ENCODE results near the gene TNIP3.

Gene TNIP3

DNA sequence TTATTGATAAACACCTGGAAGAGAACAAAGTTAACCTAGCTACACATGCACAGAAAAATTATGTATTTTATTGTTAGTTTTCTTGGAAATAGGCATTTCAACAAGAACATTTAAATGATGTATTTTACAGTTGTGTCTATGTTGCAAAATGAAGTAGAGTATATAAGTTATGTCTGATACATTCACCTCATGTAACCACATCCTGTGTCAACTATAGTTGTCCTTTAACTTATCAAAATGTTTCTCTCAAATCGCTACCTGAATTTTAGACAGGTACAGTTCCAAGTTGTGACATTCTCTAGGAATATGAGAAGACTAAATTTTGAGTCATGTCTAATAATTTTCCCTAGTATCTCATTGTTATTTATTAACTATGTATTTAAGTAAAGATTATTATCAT lies 27.2 kb upstream of the TNIP3 start:
- H3K27ac ChIP-seq, result no peak overlapping the region
- no peak overlapping the region for H3K4me3 ChIP-seq (ENCODE audit: low read depth in 1 of 2, low read length in 1 of 2)
- no peaks in the 10 kb centered on the region for H3K4me1 ChIP-seq (ENCODE audit: control insufficient read depth in 1 of 2, insufficient read depth in 1 of 2, low read depth in 1 of 2, low read length in 1 of 2)

DNA sequence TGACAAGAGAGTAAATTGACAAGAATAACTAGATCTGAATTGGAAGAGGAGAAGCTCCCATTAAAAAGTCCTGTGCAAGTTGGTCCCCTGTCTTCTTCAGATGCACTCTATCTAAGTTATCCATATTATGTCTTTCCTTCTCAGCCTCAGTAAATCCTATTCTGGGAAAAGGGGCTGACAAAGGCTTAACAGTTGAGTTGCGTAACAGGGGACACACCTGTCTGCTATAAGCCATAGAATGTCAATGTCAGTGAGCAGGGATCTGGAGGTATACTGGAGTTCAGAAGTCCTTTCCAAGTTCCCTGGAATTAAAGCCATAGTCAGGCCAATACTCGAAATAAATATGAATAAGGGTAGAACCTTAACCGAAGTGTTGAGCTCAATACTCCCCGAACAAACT lies 26.3 kb upstream of the TNIP3 start:
- Histone ChIP-seq H3K27ac (no peak overlapping the region), H3K27me3 (no peaks in the 10 kb centered on the region), H3K4me3 (ENCODE audit: low read depth in 1 of 2, low read length in 1 of 2) (no peak overlapping the region), H3K36me3 (no peaks in the 10 kb centered on the region), H3K9me3 (no peaks in the 10 kb centered on the region), H3K4me1 (ENCODE audit: control insufficient read depth in 1 of 2, insufficient read depth in 1 of 2, low read depth in 1 of 2, low read length in 1 of 2) (no peaks in the 10 kb centered on the region)
- TF ChIP-seq, protein P1, sequence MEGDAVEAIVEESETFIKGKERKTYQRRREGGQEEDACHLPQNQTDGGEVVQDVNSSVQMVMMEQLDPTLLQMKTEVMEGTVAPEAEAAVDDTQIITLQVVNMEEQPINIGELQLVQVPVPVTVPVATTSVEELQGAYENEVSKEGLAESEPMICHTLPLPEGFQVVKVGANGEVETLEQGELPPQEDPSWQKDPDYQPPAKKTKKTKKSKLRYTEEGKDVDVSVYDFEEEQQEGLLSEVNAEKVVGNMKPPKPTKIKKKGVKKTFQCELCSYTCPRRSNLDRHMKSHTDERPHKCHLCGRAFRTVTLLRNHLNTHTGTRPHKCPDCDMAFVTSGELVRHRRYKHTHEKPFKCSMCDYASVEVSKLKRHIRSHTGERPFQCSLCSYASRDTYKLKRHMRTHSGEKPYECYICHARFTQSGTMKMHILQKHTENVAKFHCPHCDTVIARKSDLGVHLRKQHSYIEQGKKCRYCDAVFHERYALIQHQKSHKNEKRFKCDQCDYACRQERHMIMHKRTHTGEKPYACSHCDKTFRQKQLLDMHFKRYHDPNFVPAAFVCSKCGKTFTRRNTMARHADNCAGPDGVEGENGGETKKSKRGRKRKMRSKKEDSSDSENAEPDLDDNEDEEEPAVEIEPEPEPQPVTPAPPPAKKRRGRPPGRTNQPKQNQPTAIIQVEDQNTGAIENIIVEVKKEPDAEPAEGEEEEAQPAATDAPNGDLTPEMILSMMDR (IDR thresholded peaks at IDR 0.05), result no peak

More for the DNA sequence above, 27.2 kb upstream of the TNIP3 start:
- H3K9me3 ChIP-seq, result no peaks in the 10 kb centered on the region
- H3K36me3 ChIP-seq, result no peaks in the 10 kb centered on the region
- no peaks in the 10 kb centered on the region for H3K27me3 ChIP-seq
- TF ChIP-seq, protein P1 (IDR thresholded peaks at IDR 0.05), result no peak

DNA sequence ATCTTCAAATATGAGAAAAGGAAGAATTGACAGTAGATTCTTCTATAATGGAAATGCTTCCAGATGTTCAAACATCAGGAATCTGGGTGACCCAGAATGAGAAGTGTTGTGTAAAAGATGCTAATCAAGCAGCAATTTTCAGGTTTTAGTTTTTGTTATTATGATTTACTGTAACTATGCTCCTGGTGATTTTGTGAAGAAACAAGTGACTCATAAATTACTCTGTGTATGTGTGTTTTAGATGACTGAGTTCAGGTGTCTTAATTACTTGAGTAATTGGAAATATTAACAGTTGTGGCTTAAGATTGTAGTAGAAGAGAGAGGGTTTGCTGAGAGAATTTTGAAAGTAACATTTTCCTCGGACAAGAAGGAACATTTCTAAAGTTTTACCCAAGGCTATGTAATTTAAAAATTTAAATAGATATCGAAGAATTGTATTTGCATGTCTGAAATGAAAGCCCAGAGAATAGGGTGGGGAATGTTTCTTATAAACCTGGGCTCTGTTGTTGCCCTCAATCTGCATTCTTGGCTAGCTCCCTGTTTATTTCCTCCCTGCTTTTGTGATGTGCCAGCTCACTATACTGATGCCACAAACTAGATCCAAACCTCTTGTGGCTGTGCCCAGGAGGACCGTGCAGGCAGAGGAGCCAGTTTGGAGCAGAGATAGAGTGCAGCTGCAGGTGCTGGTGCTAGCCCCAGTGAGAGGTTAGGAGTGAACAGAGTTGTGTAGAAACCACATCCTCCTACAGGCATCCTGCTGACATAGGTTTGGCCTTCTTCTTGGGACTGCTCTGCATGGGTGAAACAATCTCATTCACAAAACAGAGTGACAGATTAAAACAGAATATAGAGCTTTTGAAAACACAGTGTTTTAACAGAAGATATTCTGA lies 25.4 kb upstream of the TNIP3 start:
- Histone ChIP-seq H3K4me3 (ENCODE audit: low read depth in 1 of 2, low read length in 1 of 2) (no peak overlapping the region), H3K4me1 (ENCODE audit: control insufficient read depth in 1 of 2, insufficient read depth in 1 of 2, low read depth in 1 of 2, low read length in 1 of 2) (no peaks in the 10 kb centered on the region), H3K9me3 (no peaks in the 10 kb centered on the region), H3K27me3 (no peaks in the 10 kb centered on the region), H3K36me3 (no peaks in the 10 kb centered on the region), H3K27ac (no peak overlapping the region)
- TF ChIP-seq, protein P1 (IDR thresholded peaks at IDR 0.05), result no peak

DNA sequence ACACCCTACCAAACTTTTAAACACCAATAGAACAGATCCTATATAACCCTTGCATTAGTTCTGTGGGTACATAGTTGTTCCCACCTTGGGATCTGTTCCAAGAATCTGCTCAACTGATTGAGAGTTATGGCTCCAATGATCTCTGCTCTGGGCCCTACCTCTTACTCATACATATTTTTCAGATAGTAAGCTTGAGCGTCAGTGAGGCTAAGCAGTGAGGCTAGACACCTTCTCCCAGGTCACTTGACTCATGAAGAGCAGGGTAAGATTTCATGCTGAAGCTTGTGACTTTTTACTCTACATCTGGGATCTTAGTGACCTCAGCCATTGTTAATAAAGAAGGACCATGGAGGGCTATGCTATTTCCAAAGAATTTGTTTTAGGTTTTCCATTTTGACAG lies 23.1 kb upstream of the TNIP3 start:
- TF ChIP-seq, protein P1 (IDR thresholded peaks at IDR 0.05), result no peak
- Histone ChIP-seq H3K9me3 (no peaks in the 10 kb centered on the region), H3K27me3 (no peaks in the 10 kb centered on the region), H3K27ac (no peak overlapping the region), H3K4me3 (ENCODE audit: low read depth in 1 of 2, low read length in 1 of 2) (no peak overlapping the region), H3K36me3 (no peaks in the 10 kb centered on the region), H3K4me1 (ENCODE audit: control insufficient read depth in 1 of 2, insufficient read depth in 1 of 2, low read depth in 1 of 2, low read length in 1 of 2) (no peaks in the 10 kb centered on the region)

DNA sequence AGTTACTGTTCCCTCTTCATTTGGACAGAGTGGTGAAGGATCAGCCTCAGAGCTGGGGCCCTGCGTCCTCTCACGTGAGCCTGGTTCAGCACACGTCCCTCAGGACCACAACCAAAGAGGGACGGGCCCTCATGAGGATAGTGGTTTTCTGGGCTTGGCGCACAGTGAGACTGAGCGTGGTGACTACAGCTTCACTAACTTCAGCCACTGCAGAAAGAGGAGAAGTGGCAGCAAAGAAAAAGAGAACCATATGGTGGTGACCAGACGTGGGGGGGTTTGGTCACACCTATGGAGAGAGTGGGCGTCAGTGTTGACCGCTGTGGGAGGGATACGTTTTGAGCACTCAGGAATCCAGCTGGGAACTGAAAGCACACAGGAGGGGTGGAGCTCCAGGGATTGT lies 21.8 kb upstream of the TNIP3 start:
- TF ChIP-seq, protein P1 (IDR thresholded peaks at IDR 0.05), result no peak
- Histone ChIP-seq H3K4me1 (ENCODE audit: control insufficient read depth in 1 of 2, insufficient read depth in 1 of 2, low read depth in 1 of 2, low read length in 1 of 2) (no peaks in the 10 kb centered on the region), H3K27me3 (no peaks in the 10 kb centered on the region), H3K36me3 (no peaks in the 10 kb centered on the region), H3K4me3 (ENCODE audit: low read depth in 1 of 2, low read length in 1 of 2) (no peak overlapping the region), H3K27ac (no peak overlapping the region), H3K9me3 (no peaks in the 10 kb centered on the region)
